Femur (tissue), 1 donor: ENCODE results near the gene PDLIM1.

Experiments used
- DNase-seq: peaks from one replicate; pipeline ENCODE4 v3.0.0-alpha.2; 2017

Gene PDLIM1

DNA sequence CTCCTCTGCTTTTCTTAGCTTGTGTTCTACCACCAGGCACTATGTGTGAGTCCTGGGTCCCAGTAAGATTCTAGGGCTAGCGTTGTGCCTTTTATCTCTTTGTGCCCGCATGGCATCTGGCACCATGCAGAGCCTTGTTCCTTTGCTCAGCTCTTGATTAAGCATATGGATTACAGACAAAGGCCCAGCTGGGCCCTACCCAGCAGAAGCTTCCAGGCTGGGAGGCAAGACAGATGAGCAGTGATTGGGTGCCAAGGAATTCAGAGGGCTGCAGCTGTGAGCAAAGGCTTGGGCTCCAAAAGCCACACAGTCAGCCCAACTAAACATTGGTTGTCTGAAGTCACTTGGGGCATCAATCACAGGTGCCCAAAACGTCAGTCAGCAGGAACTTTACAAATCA is 94.8 kb downstream of the PDLIM1 start:
- DNase-seq = no peak

- DNase-seq = no peak
These were observed 96.9 kb downstream of the PDLIM1 start, which contains the start of gene ACSM6 for GRCh38 chr10:95193944-95194343. ACSM6 (plus strand) TSS chr10:95194238; CDS start chr10:95194486, 248 bp downstream.

DNA sequence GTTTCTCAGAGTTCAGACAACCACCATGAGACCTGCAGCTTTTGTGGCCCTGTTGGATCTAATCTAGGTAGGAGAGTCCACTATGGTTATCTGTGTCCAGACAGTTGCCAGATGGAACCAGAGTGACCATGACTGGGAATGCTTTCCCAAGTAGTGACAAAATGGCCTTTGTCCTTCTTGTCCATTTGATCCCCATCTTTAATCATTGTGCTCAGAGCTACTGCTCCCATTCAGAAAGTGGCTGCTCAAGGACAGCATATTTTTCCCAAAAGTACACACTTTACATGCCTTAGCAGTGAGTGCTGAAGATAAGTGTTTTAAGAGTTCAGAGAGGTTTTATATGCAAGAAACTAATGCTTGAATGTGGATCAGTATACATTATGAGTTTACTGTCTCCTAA is 102.2 kb downstream of the PDLIM1 start:
- DNase-seq = no peak

GRCh38 chr10:95187617-95188016 is 103.2 kb downstream of the PDLIM1 start:
- no peak for DNase-seq
